Mucosa of rectum (tissue), 2 donors: ENCODE data around the gene SAA1.
"Not testable (repeated sequence)": the region's sequence is repeated elsewhere in the genome, so short reads cannot be mapped to it uniquely, and the experiment has no call there.

ENCODE experiments used
- H3K27ac ChIP-seq, 2 donors: one replicate each; pipeline ENCODE4 v1.7.0; 2013; ENCODE audit warnings: inconsistent platforms in 2 of 2, low read depth in 2 of 2, low read length in 2 of 2
- H3K27me3 ChIP-seq, 2 donors: one replicate each; pipeline ENCODE4 v1.7.0; 2013; ENCODE audit warnings: low read length in 2 of 2; ENCODE audit not compliant: control insufficient read depth in 2 of 2, insufficient read depth in 2 of 2
- H3K36me3 ChIP-seq, 2 donors: one replicate each; pipeline ENCODE4 v1.7.0; 2013; ENCODE audit warnings: low read length in 2 of 2; ENCODE audit not compliant: control insufficient read depth in 2 of 2, insufficient read depth in 2 of 2
- H3K4me1 ChIP-seq, 2 donors: one replicate each; pipeline ENCODE4 v1.7.0; 2013; ENCODE audit warnings: low read length in 2 of 2, mild to moderate bottlenecking in 1 of 2; ENCODE audit not compliant: control insufficient read depth in 2 of 2, insufficient read depth in 2 of 2
- H3K4me3 ChIP-seq, 2 donors: one replicate each; pipeline ENCODE4 v1.7.0; 2013; ENCODE audit warnings: low read length in 2 of 2
- H3K9ac ChIP-seq, 2 donors: one replicate each; pipeline ENCODE4 v1.7.0; 2013; ENCODE audit warnings: low read length in 2 of 2, low read depth in 1 of 2, mild to moderate bottlenecking in 1 of 2
- H3K9me3 ChIP-seq, 2 donors: one replicate each; pipeline ENCODE4 v1.7.0; 2013; ENCODE audit warnings: low read length in 2 of 2; ENCODE audit not compliant: control insufficient read depth in 2 of 2
- donor health status: healthy.
- donor health status: Normal muscosa, but diverticular disease.

The SAA1 gene

GRCh38 chr11:18254781-18255361 is 11.2 kb upstream of the SAA1 start:
- Histone ChIP-seq H3K9me3 (no peaks in the 10 kb centered on the region), H3K4me1 (no peaks in the 10 kb centered on the region), H3K9ac (no peak overlapping the region), H3K36me3 (no peaks in the 10 kb centered on the region), H3K27me3 (no peaks in the 10 kb centered on the region), H3K4me3 (no peak overlapping the region), H3K27ac (no peak overlapping the region)

DNA sequence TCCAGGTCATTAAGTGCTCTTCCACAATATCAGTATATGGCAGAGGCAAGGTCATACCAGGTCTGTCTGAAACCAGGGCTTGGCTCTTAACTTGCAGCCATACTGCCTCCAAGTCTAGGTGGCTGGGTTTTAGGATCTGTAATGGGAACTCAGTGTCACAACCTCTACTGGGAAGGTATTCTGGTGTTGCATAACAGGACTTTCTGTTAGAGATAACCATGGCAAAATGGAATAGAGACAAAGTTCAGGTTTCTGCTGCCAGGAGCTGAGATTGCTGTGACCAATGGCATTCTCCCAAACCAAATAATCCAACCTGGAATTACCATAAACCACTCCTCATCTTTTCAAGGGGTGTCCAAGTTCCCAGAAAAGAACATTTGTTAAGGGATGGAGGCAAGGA is 6.8 kb upstream of the SAA1 start:
- Histone ChIP-seq H3K27ac (no peak overlapping the region), H3K4me1 (no peaks in the 10 kb centered on the region), H3K36me3 (no peaks in the 10 kb centered on the region), H3K9ac (no peak overlapping the region), H3K27me3 (no peaks in the 10 kb centered on the region), H3K4me3 (no peak overlapping the region), H3K9me3 (no peaks in the 10 kb centered on the region)

DNA sequence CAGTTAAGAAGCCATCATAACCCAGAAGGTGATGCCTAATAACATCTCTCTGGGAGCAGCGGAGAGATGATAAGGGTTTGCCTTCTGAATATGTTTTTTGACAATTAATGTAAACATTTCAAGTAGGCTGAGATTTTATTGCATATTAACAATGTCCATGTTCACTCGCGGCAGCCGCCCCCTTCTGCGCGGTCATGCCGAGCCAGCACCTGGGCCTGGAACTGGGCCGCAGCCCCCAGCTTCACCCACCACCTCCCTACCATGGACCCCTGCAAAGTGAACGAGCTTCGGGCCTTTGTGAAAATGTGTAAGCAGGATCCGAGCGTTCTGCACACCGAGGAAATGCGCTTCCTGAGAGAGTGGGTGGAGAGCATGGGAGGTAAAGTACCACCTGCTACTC is 4.3 kb upstream of the SAA1 start:
- Histone ChIP-seq H3K27ac (no peak overlapping the region), H3K9ac (no peak overlapping the region), H3K9me3 (no peaks in the 10 kb centered on the region), H3K4me1 (no peaks in the 10 kb centered on the region), H3K36me3 (no peaks in the 10 kb centered on the region), H3K27me3 (no peaks in the 10 kb centered on the region), H3K4me3 (no peak overlapping the region)

- H3K4me1 ChIP-seq, H3K9me3 ChIP-seq, H3K4me3 ChIP-seq, H3K36me3 ChIP-seq, H3K27me3 ChIP-seq, H3K27ac ChIP-seq, H3K9ac ChIP-seq: not testable (repeated sequence)
Observed at GRCh38 chr11:18262681-18263350, 3.2 kb upstream of the SAA1 start.

- no peaks in the 10 kb centered on the region for H3K36me3 ChIP-seq
- H3K4me1 ChIP-seq = no peaks in the 10 kb centered on the region
- no peaks in the 10 kb centered on the region for H3K9me3 ChIP-seq
- H3K27me3 ChIP-seq = no peaks in the 10 kb centered on the region
- H3K4me3 ChIP-seq = no peak overlapping the region
- H3K27ac ChIP-seq = no peak overlapping the region
- H3K9ac ChIP-seq = no peak overlapping the region
Observed at GRCh38 chr11:18264035-18264434, 2.0 kb upstream of the SAA1 start.

DNA sequence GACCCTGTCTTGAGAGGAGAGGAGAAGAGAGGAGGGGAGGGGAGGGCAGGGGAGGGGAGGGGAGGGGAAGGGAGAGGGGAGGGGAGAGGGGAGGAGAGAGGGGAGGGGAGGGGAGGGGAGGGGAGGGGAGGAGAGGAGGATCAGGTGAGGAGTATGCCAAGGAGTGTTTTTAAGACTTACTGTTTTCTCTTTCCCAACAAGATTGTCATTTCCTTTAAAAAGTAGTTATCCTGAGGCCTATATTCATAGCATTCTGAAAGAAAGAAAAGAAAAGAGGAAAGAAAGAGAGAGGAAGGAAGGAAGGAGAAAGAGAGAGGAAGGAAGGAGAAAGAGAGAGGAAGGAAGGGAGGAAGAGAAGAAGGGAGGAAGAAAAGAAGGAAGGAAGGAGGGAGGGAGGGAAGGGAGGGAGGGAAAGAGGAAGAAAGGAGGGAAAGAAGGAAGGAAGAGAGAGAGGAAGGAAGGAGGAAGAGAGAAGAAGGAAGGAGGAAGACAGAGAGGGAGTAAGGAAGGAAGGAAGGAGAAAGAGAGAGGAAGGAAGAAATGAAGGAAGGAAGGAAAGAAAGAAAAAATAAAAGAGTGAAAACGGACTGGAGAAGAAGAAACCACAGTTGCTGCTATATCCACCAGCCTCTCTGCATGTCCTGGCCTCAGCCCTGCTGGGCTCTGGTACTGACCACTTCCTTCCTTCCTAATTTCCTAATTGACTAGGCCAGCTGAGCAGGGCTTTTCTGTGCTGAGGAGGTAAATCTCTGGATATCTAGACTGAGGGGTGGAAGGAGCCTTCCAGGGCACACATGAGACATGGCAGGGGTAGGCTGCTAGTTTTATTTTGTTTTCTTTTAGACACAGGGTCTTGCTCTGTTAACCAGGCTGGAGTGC is 1.1 kb upstream of the SAA1 start:
- Histone ChIP-seq H3K4me1 (no peaks in the 10 kb centered on the region), H3K36me3 (no peaks in the 10 kb centered on the region), H3K27ac (no peak overlapping the region), H3K9me3 (no peaks in the 10 kb centered on the region), H3K27me3 (no peaks in the 10 kb centered on the region), H3K4me3 (no peak overlapping the region), H3K9ac (no peak overlapping the region)

GRCh38 chr11:18267335-18268133 is 1.5 kb downstream of the SAA1 start:
- not testable (repeated sequence) for H3K27me3 ChIP-seq, H3K27ac ChIP-seq, H3K4me3 ChIP-seq, H3K9me3 ChIP-seq, H3K4me1 ChIP-seq, H3K9ac ChIP-seq, H3K36me3 ChIP-seq

DNA sequence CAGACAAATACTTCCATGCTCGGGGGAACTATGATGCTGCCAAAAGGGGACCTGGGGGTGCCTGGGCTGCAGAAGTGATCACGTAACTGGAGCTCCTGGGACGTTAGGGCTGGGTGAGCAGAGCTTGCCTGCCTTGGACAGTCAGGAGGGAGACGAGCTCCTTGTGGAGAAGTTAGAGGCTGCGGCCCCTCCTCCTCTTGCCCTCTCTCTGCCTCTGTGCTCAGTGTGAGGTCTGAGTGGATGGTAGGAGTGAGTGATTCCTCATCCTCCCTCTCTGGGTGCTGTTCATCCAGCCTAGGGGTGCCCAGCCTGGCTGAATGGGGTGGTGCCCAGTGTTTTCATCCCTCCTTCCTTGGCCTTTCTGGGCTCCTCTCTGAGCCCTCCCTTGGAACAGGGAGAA is 3.2 kb downstream of the SAA1 start:
- not testable (repeated sequence) for H3K9me3 ChIP-seq, H3K27ac ChIP-seq, H3K9ac ChIP-seq, H3K27me3 ChIP-seq, H3K36me3 ChIP-seq, H3K4me1 ChIP-seq, H3K4me3 ChIP-seq

DNA sequence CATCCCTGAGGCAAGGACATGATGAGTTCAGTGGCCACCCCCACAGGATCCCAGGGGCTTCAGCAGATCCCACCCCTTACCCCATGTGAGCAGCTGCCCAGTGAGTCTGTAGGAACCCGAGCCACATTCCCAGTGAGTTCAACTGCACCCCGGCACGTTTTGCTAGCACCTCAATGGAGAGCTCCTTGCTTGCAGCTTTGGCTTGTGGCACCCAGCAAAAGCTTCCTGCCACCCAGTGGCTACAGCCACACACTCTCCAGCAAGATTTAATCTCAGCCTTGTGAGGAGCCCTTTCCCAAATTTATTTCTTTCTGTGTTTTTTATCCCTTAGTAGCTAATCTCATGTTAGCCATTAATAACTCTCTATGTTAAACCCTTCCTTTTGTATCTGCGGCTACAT is 4.0 kb downstream of the SAA1 start:
- Histone ChIP-seq H3K4me3 (no peak overlapping the region), H3K27ac (no peak overlapping the region), H3K9ac (no peak overlapping the region), H3K36me3 (no peaks in the 10 kb centered on the region), H3K27me3 (no peaks in the 10 kb centered on the region), H3K4me1 (no peaks in the 10 kb centered on the region), H3K9me3 (no peaks in the 10 kb centered on the region)

- no peaks in the 10 kb centered on the region for H3K36me3 ChIP-seq
- H3K9me3 ChIP-seq = no peaks in the 10 kb centered on the region
- no peak overlapping the region for H3K9ac ChIP-seq
- no peak overlapping the region for H3K27ac ChIP-seq
- H3K4me1 ChIP-seq = no peaks in the 10 kb centered on the region
- H3K4me3 ChIP-seq = no peak overlapping the region
- no peaks in the 10 kb centered on the region for H3K27me3 ChIP-seq
Observed at GRCh38 chr11:18271206-18271605, 5.1 kb downstream of the SAA1 start.
